Transverse colon (tissue), 4 donors: ENCODE results near the gene ST3GAL3. TPM values are rescaled to one million over a fixed set of nuclear protein-coding genes. Genes with fewer than 3 reads are reported as not detected.

ENCODE experiments used
- DNase-seq: peaks from one replicate; pipeline ENCODE4 v3.0.0-alpha.2; 2019
- H3K27ac ChIP-seq, 4 donors: fragments of 200-600 bp; sonication (generic); 2 replicates each; pipeline ENCODE4 v1.5.1; 2016 to 2018; ENCODE audit warnings: inconsistent platforms in 4 of 4
- H3K27me3 ChIP-seq: fragments of 200-600 bp; sonication (generic); 2 replicates; pipeline ENCODE4 v1.5.1; 2017; ENCODE audit warnings: inconsistent platforms
- H3K36me3 ChIP-seq, 4 donors: fragments of 200-600 bp; sonication (generic); 2 replicates each; pipeline ENCODE4 v1.5.1; 2017 to 2019; ENCODE audit warnings: inconsistent platforms in 4 of 4
- H3K4me1 ChIP-seq, 4 donors: fragments of 200-600 bp; sonication (generic); 2 replicates each; pipeline ENCODE4 v1.5.1; 2017 to 2020; ENCODE audit warnings: inconsistent platforms in 4 of 4
- H3K4me3 ChIP-seq, 4 donors: fragments of 200-600 bp; sonication (generic); 1 replicate in 1 of 4; 2 replicates in 3 of 4; pipeline versions ENCODE4 v1.5.1 to v1.6.1; 2017 to 2019; ENCODE audit warnings: inconsistent platforms in 4 of 4
- H3K9me3 ChIP-seq, 2 donors: fragments of 200-600 bp; sonication (generic); 2 replicates each; pipeline ENCODE4 v1.5.1; 2017 to 2019; ENCODE audit warnings: inconsistent platforms in 2 of 2
- CTCF ChIP-seq, 5 experiments: fragments of 200-600 bp in 3 of 5; fragments of 450-650 bp in 2 of 5; sonication (generic) in 3 of 5; IDR thresholded peaks; 1 replicate in 2 of 5; 2 replicates in 3 of 5; pipeline ENCODE4 v1.5.1; 2016 to 2017; ENCODE audit warnings: antibody characterized with exemption in 5 of 5, inconsistent platforms in 3 of 5, mild to moderate bottlenecking in 2 of 5, moderate library complexity in 1 of 5
- EP300 ChIP-seq: sonication (generic); formaldehyde crosslinking; IDR thresholded peaks from one replicate; pipeline ENCODE4 v1.6.1; 2017; ENCODE audit warnings: antibody characterized with exemption, low read depth
- POLR2A ChIP-seq: fragments of 450-650 bp; IDR thresholded peaks from one replicate; pipeline ENCODE4 v1.6.1; 2016; ENCODE audit warnings: antibody characterized with exemption, mild to moderate bottlenecking, moderate library complexity
- POLR2AphosphoS5 ChIP-seq, 3 donors: sonication (generic); formaldehyde crosslinking; IDR thresholded peaks; one replicate each; pipeline ENCODE4 v1.6.1; 2016; ENCODE audit warnings: antibody characterized with exemption in 3 of 3
- WGBS, 2 donors: methylation state at CpG; one replicate each; pipeline ENCODE4 v1.1.5; 2018; ENCODE audit warnings: low coverage in 1 of 2; 5-methylcytosine and 5-hydroxymethylcytosine counted together
- in situ Hi-C, 4 donors: fragments of 200-750 bp; cut with MboI; loops; one replicate each; pipeline versions ENCODE4 v1.15.0 to v1.15.1; 2017; ENCODE audit warnings: low sequenced_read_pairs in 3 of 4, low pct_ligation_motif_present in 1 of 4, low pct_unique_long_range_greater_than_20kb in 1 of 4
- intact Hi-C: fragments of 100-400 bp; cut with DNase I; formaldehyde crosslinking; loops from one replicate; pipeline ENCODE4 v1.15.1; 2023; ENCODE audit warnings: low total_unique reads
- total RNA-seq, 4 donors: library from RNA; depleted of rRNA; stranded (reverse); fragments of >200 nt; gene quantifications; one replicate each; pipeline ENCODE4 v1.1.0, GENCODE V29; 2016

Gene ST3GAL3
- total RNA-seq, 4 donors from 2014 or later = 4.8 to 23.9 (median 9.7) TPM

GRCh38 chr1:43786960-43787359 is 79.6 kb downstream of the ST3GAL3 start:
- Histone ChIP-seq H3K9me3 (no peaks in the 10 kb centered on the region), H3K4me3 (no peak overlapping the region), H3K27ac (peak overlapping the region; percentile 52 to 67 (median 62)), H3K4me1 (peaks cover 0 to 29% (median 13%) of the 10 kb centered on the region in 4 donors), H3K36me3 (no peaks in the 10 kb centered on the region), H3K27me3 (no peaks in the 10 kb centered on the region)
- TF ChIP-seq POLR2A = no peak
- TF ChIP-seq CTCF (IDR thresholded peaks at IDR 0.05) = no peak
- peak; percentile 27 to 76 (median 49) for TF ChIP-seq POLR2AphosphoS5 (IDR thresholded peaks at IDR 0.05)
- TF ChIP-seq EP300 = no peak
- DNase-seq = peak; percentile 57
- WGBS, 2 donors = 21 to 40% methylated on average over 1 of the region's 1 CpG
- intact Hi-C loops = no loop called here
- in situ Hi-C loops = no loop called here

- peaks cover 0 to 29% (median 12%) of the 10 kb centered on the region in 4 donors for H3K4me1 ChIP-seq
- no peaks in the 10 kb centered on the region for H3K36me3 ChIP-seq
- H3K27me3 ChIP-seq = no peaks in the 10 kb centered on the region
- H3K9me3 ChIP-seq = no peaks in the 10 kb centered on the region
- in situ Hi-C loops = no loop called here
- no peak overlapping the region for H3K27ac ChIP-seq
- no peak for DNase-seq
- no peak overlapping the region for H3K4me3 ChIP-seq
- WGBS, 2 donors = 84 to 92% methylated on average over 3 of the region's 3 CpGs
- TF ChIP-seq POLR2A (no peak), EP300 (no peak)
- intact Hi-C loops = no loop called here
Measured at GRCh38 chr1:43789604-43790550, 82.5 kb downstream of the ST3GAL3 start.

- TF ChIP-seq POLR2A = no peak
- TF ChIP-seq EP300 = no peak
- no peak for TF ChIP-seq CTCF (IDR thresholded peaks at IDR 0.05)
- TF ChIP-seq POLR2AphosphoS5 (IDR thresholded peaks at IDR 0.05) = no peak
- WGBS, 2 donors = 97 to 100% methylated on average over 2 of the region's 2 CpGs
- no peak overlapping the region for H3K27ac ChIP-seq
- no peaks in the 10 kb centered on the region for H3K36me3 ChIP-seq
- no peak for DNase-seq
- H3K9me3 ChIP-seq = no peaks in the 10 kb centered on the region
- in situ Hi-C loops (no loop called here), intact Hi-C loops (no loop called here)
- H3K27me3 ChIP-seq = no peaks in the 10 kb centered on the region
- peaks cover 0 to 23% (median 10%) of the 10 kb centered on the region in 4 donors for H3K4me1 ChIP-seq
- H3K4me3 ChIP-seq = no peak overlapping the region
Measured at GRCh38 chr1:43791243-43791642, 83.9 kb downstream of the ST3GAL3 start.

GRCh38 chr1:43796111-43796581 is 88.8 kb downstream of the ST3GAL3 start:
- H3K4me1 ChIP-seq = peaks cover 0 to 7% (median 0%) of the 10 kb centered on the region in 4 donors
- intact Hi-C loops = no loop called here
- H3K9me3 ChIP-seq = no peaks in the 10 kb centered on the region
- H3K27ac ChIP-seq = no peak overlapping the region
- H3K27me3 ChIP-seq = no peaks in the 10 kb centered on the region
- TF ChIP-seq CTCF (IDR thresholded peaks at IDR 0.05) (no peak), EP300 (no peak), POLR2A (no peak), POLR2AphosphoS5 (IDR thresholded peaks at IDR 0.05) (no peak)
- no peaks in the 10 kb centered on the region for H3K36me3 ChIP-seq
- 28 to 43% methylated on average over 1 of the region's 1 CpG for WGBS, 2 donors
- no peak overlapping the region for H3K4me3 ChIP-seq
- no peak for DNase-seq
- in situ Hi-C loops = no loop called here
